ENCODE results near the gene PCDH9.

- TF ChIP-seq POLR2A (IDR thresholded peaks at IDR 0.05): no peak
- no peak for TF ChIP-seq CTCF (IDR thresholded peaks at IDR 0.05)
These were observed 107.0 kb downstream of the PCDH9 start for GRCh38 chr13:67123165-67123564.

Measured in Peyer's patch (tissue), 4 donors.